Vagina (tissue), 2 donors: ENCODE results near the gene RASA3. TPM values are rescaled to one million over a fixed set of nuclear protein-coding genes. Genes with fewer than 3 reads are reported as not detected.
A peak's percentile ranks its signal among the peaks of the same experiment; 100 is the strongest.
"Not testable (repeated sequence)": the region's sequence is repeated elsewhere in the genome, so short reads cannot be mapped to it uniquely, and the experiment has no call there.

ENCODE experiments used
- DNase-seq, 2 donors: peaks; one replicate each; pipeline ENCODE4 v3.0.0-alpha.2; 2017; ENCODE audit errors: extremely low spot score in 2 of 2
- H3K27ac ChIP-seq: fragments of 200-600 bp; sonication (generic); one replicate; pipeline ENCODE4 v1.5.1; 2019
- H3K27me3 ChIP-seq: fragments of 200-600 bp; sonication (generic); one replicate; pipeline ENCODE4 v1.5.1; 2019
- H3K36me3 ChIP-seq, 2 donors: fragments of 200-600 bp; sonication (generic); one replicate each; pipeline ENCODE4 v1.5.1; 2017 to 2019
- H3K4me1 ChIP-seq: fragments of 200-600 bp; sonication (generic); one replicate; pipeline ENCODE4 v1.5.1; 2019
- H3K4me3 ChIP-seq, 2 donors: fragments of 200-600 bp; sonication (generic); 1 replicate in 1 of 2; 2 replicates in 1 of 2; pipeline ENCODE4 v1.5.1; 2016 to 2019
- H3K9me3 ChIP-seq: fragments of 200-600 bp; sonication (generic); one replicate; pipeline ENCODE4 v1.5.1; 2019
- POLR2A ChIP-seq, 2 donors: fragments of 450-650 bp; IDR thresholded peaks; one replicate each; pipeline ENCODE4 v1.6.1; 2017; ENCODE audit warnings: antibody characterized with exemption in 2 of 2, mild to moderate bottlenecking in 2 of 2, moderate library complexity in 2 of 2
- POLR2AphosphoS5 ChIP-seq, 2 donors: sonication (generic); formaldehyde crosslinking; IDR thresholded peaks; one replicate each; pipeline ENCODE4 v1.9.0; 2017; ENCODE audit warnings: antibody characterized with exemption in 2 of 2, mild to moderate bottlenecking in 2 of 2, low read depth in 1 of 2; ENCODE audit not compliant: insufficient read depth in 1 of 2
- intact Hi-C: fragments of 100-400 bp; cut with DNase I; formaldehyde crosslinking; loops from one replicate; pipeline ENCODE4 v1.15.1; 2023
- total RNA-seq: library from RNA; depleted of rRNA; stranded (reverse); fragments of >200 nt; gene quantifications from one replicate; pipeline ENCODE4 v1.2.3, GENCODE V29; 2016
- TF ChIP-seq, protein P1 (sequence below), 3 experiments: fragments of 450-650 bp in 2 of 3; fragments of 200-600 bp in 1 of 3; sonication (generic) in 1 of 3; IDR thresholded peaks; one replicate each; pipeline ENCODE4 v1.5.1; 2017 to 2019; ENCODE audit warnings: antibody characterized with exemption in 3 of 3, mild to moderate bottlenecking in 2 of 3, moderate library complexity in 2 of 3

Gene RASA3
- total RNA-seq, 1 donor from 2014 or later: 19.6 TPM

- Histone ChIP-seq H3K27ac (no peak overlapping the region), H3K9me3 (no peaks in the 10 kb centered on the region), H3K27me3 (no peaks in the 10 kb centered on the region), H3K36me3 (no peaks in the 10 kb centered on the region), H3K4me3 (no peak overlapping the region), H3K4me1 (peaks cover 15% of the 10 kb centered on the region)
- TF ChIP-seq POLR2AphosphoS5 (IDR thresholded peaks at IDR 0.05; ENCODE audit: insufficient read depth in 1 of 2, low read depth in 1 of 2) (peak in 1 of 2 donors; percentile 15), POLR2A (IDR thresholded peaks at IDR 0.05) (no peak)
- TF ChIP-seq, protein P1, sequence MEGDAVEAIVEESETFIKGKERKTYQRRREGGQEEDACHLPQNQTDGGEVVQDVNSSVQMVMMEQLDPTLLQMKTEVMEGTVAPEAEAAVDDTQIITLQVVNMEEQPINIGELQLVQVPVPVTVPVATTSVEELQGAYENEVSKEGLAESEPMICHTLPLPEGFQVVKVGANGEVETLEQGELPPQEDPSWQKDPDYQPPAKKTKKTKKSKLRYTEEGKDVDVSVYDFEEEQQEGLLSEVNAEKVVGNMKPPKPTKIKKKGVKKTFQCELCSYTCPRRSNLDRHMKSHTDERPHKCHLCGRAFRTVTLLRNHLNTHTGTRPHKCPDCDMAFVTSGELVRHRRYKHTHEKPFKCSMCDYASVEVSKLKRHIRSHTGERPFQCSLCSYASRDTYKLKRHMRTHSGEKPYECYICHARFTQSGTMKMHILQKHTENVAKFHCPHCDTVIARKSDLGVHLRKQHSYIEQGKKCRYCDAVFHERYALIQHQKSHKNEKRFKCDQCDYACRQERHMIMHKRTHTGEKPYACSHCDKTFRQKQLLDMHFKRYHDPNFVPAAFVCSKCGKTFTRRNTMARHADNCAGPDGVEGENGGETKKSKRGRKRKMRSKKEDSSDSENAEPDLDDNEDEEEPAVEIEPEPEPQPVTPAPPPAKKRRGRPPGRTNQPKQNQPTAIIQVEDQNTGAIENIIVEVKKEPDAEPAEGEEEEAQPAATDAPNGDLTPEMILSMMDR (IDR thresholded peaks at IDR 0.05): no peak
- intact Hi-C loops: no loop called here
- DNase-seq: no peak
These were observed 28.7 kb upstream of the RASA3 start for GRCh38 chr13:114161028-114161556.

DNA sequence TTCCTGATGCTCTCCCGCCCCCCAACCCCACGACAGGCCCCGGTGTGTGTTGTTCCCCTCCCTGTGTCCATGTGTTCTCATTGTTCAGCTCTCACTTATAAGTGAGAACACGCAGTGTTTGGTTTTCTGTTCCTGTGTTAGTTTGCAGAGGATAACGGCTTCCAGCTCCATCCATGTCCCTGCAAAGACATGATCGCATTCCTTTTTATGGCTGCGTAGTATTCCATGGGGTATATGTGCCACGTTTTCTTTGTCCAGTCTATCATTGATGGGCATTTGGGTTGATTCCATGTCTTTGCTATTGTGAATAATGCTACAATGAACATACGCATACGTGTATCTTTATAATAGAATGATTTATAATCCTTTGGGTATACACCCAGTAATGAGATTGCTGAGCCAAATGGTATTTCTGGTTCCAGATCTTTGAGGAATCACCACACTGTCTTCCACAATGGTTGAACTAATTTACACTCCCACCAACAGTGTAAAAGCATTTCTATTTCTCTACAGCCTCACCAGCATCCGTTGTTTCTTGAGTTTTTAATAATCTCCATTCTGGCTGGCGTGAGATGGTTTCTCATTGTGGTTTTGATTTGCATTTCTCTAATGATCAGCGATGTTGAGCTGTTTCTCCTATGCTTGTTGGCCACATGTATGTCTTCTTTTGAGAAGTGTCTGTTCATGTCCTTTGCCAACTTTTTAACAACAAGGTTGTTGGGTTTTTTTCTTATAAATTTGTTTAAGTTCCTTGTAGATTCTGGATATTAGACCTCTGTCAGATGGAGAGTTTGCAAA, 26.6 kb upstream of the RASA3 start:
- H3K27ac ChIP-seq, H3K9me3 ChIP-seq, H3K4me3 ChIP-seq, H3K36me3 ChIP-seq, intact Hi-C loops, H3K27me3 ChIP-seq, DNase-seq: not testable (repeated sequence)
- peaks cover 14% of the 10 kb centered on the region for H3K4me1 ChIP-seq

- H3K4me1 ChIP-seq: peaks cover 14% of the 10 kb centered on the region
- no peaks in the 10 kb centered on the region for H3K36me3 ChIP-seq
- H3K9me3 ChIP-seq: no peaks in the 10 kb centered on the region
- TF ChIP-seq POLR2A (IDR thresholded peaks at IDR 0.05) (no peak), POLR2AphosphoS5 (IDR thresholded peaks at IDR 0.05; ENCODE audit: insufficient read depth in 1 of 2, low read depth in 1 of 2) (no peak)
- TF ChIP-seq, protein P1 (IDR thresholded peaks at IDR 0.05): no peak
- H3K27me3 ChIP-seq: no peaks in the 10 kb centered on the region
- H3K27ac ChIP-seq: no peak overlapping the region
- intact Hi-C loops: no loop called here
- H3K4me3 ChIP-seq: no peak overlapping the region
- DNase-seq: no peak
These were observed 25.6 kb upstream of the RASA3 start for GRCh38 chr13:114157869-114158495.

DNA sequence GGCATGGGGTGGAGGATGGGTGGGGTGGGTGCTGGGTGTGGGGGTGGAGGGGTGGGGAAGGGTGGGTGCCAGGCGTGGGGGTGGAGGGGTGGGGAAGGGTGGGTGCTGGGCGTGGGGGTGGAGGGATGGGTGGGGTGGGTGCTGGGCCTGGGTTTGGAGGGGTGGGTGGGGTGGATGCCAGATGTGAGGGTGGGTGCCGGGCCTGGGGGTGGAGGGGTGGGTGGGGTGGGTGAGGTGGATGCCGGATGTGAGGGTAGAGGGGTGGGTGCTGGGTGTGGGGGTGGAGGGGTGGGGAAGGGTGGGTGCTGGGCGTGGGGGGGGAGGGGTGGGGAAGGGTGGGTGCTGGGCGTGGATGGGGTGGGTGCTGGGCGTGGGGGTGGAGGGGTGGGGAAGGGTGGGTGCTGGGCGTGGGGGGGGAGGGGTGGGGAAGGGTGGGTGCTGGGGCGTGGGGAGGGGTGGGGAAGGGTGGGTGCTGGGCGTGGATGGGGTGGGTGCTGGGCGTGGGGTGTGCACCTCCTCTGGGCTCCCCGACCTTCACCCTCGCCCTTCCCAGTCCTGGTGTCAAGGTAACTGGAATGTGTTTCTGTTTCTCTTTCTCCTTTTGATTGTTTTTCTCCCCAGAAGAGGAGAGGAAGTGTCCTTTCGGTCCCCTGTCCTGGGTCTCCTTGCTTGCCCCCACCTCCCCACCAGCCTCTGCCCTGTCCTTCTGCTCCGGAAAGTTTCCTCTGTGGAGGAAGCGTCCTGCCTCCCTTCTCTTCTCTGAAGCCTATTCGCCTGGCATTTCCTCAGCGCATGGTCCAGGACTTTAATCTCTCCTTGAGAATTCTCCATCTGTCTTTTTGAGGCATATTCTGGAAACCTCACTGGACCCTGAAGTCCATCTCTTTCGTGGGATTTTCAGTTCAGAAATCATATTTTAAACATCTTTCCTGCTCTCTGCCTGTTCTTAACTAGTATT, 23.8 kb upstream of the RASA3 start:
- Histone ChIP-seq H3K4me1 (peaks cover 9% of the 10 kb centered on the region), H3K9me3 (no peaks in the 10 kb centered on the region), H3K36me3 (no peaks in the 10 kb centered on the region), H3K27me3 (no peaks in the 10 kb centered on the region), H3K27ac (no peak overlapping the region), H3K4me3 (no peak overlapping the region)
- peak in 1 of 2 donors; percentile 37 for DNase-seq
- intact Hi-C loops: no loop called here
- no peak for TF ChIP-seq POLR2A (IDR thresholded peaks at IDR 0.05)
- TF ChIP-seq, protein P1 (IDR thresholded peaks at IDR 0.05): no peak
- TF ChIP-seq POLR2AphosphoS5 (IDR thresholded peaks at IDR 0.05; ENCODE audit: insufficient read depth in 1 of 2, low read depth in 1 of 2): no peak

DNA sequence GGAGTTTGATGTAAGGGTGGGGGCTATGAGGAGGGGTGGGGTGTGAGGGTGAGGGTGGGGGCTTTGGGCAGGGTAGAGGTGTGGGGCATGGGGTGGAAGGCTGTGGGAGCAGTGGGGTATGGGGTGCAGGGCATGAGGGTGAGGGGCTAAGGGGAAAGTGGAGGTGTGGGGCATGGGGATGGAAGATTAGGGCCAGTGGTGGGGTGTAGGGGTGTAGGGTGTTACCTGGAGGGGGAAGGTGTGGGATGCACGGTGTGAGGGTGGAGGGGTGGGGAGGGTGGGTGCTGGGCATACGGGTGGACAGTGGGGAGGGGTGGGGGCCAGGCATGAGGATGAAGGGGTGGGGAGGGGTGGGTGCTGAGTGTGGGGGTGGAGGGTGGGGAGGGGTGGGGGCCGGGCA, 22.9 kb upstream of the RASA3 start:
- no peaks in the 10 kb centered on the region for H3K36me3 ChIP-seq
- H3K27ac ChIP-seq: no peak overlapping the region
- TF ChIP-seq POLR2A (IDR thresholded peaks at IDR 0.05) (no peak), POLR2AphosphoS5 (IDR thresholded peaks at IDR 0.05; ENCODE audit: insufficient read depth in 1 of 2, low read depth in 1 of 2) (no peak)
- TF ChIP-seq, protein P1 (IDR thresholded peaks at IDR 0.05): no peak
- no peaks in the 10 kb centered on the region for H3K27me3 ChIP-seq
- intact Hi-C loops: no loop called here
- H3K4me3 ChIP-seq: no peak overlapping the region
- H3K9me3 ChIP-seq: no peaks in the 10 kb centered on the region
- H3K4me1 ChIP-seq: peaks cover 11% of the 10 kb centered on the region
- DNase-seq: no peak
